HCT116 (cell line): ENCODE data around the gene THADA. TPM values are rescaled to one million over a fixed set of nuclear protein-coding genes. Genes with fewer than 3 reads are reported as not detected.

Source experiments
- ATAC-seq: fragments of 200-7000 bp; cut with Tn5 transposase; 2 replicates; pipeline ENCODE4 v1.9.1; 2020; ENCODE audit warnings: mild to moderate bottlenecking, moderate library complexity
- BruUV-seq: library from RNA; stranded (reverse); fragments of 400-500 nt; replicated peaks from 2 replicates; lab custom pipeline; 2021; lab: Mats Ljungman, UMichigan
- CTCF ChIA-PET: fragments of 300-600 bp; sonication (Branson Sonifier 250); formaldehyde crosslinking; loops from one replicate; lab custom pipeline; 2021; ENCODE audit warnings: antibody characterized with exemption; lab: Charles Lee
- POLR2A ChIA-PET: fragments of 300-600, 350-600 bp; sonication (Branson Sonifier 250); formaldehyde crosslinking; loops from one replicate; lab custom pipeline; 2021; ENCODE audit warnings: antibody characterized with exemption; lab: Charles Lee
- RAD21 ChIA-PET, 2 experiments: fragments of 300-600 bp; sonication (Branson Sonifier 250); formaldehyde crosslinking; loops; one replicate each; lab custom pipeline; 2023; ENCODE audit warnings: low total read pairs in 2 of 2; ENCODE audit not compliant: uncharacterized antibody in 2 of 2, unreplicated experiment in 2 of 2, low non-redundant PET in 1 of 2; lab: Charles Lee
- DNase-seq: peaks from one replicate; pipeline ENCODE4 v3.0.0-alpha.2; 2010; ENCODE audit warnings: low read depth, low spot score
- H2AFZ ChIP-seq: fragments of 200-600 bp; shearing (Covaris generic), sonication (generic); 2 replicates; pipeline ENCODE4 v1.6.1; 2017; ENCODE audit warnings: low read depth, mixed run types, mixed read lengths, antibody characterized with exemption, low read length; ENCODE audit not compliant: poor library complexity, severe bottlenecking
- H3K27ac ChIP-seq: 2 replicates; pipeline ENCODE4 v1.5.1; 2012; ENCODE audit warnings: low read depth, low read length
- H3K27me3 ChIP-seq: fragments of 200-600 bp; sonication (generic); 2 replicates; pipeline ENCODE4 v1.6.1; 2016; ENCODE audit warnings: mixed run types, low read length, mixed read lengths; ENCODE audit not compliant: insufficient read depth
- H3K36me3 ChIP-seq, 2 experiments: fragments of 200-500 bp in 1 of 2; fragments of 200-600 bp in 1 of 2; sonication (Bioruptor generic) in 1 of 2; sonication (generic) in 1 of 2; 2 replicates each; pipeline versions ENCODE4 v1.5.1 to v1.6.1; 2014 to 2016; ENCODE audit warnings: low read length in 2 of 2, inconsistent platforms in 1 of 2, mixed read lengths in 1 of 2, mixed run types in 1 of 2; ENCODE audit not compliant: insufficient read depth in 2 of 2, control insufficient read depth in 1 of 2
- H3K4me1 ChIP-seq, 2 experiments: fragments of 200-600 bp in 1 of 2; sonication (generic) in 1 of 2; 2 replicates each; pipeline versions ENCODE4 v1.5.1 to v1.6.1; 2012 to 2017; ENCODE audit warnings: low read length in 2 of 2, inconsistent platforms in 1 of 2, mild to moderate bottlenecking in 1 of 2, mixed read lengths in 1 of 2, mixed run types in 1 of 2, moderate library complexity in 1 of 2; ENCODE audit not compliant: insufficient read depth in 2 of 2, control insufficient read depth in 1 of 2
- H3K4me2 ChIP-seq: fragments of 200-600 bp; sonication (generic); 2 replicates; pipeline ENCODE4 v1.6.1; 2017; ENCODE audit warnings: mixed run types, low read length, mixed read lengths
- H3K4me3 ChIP-seq, 2 experiments: fragments of 200-600 bp in 1 of 2; sonication (generic) in 1 of 2; replicated peaks in 1 of 2; 2 replicates each; pipeline ENCODE4 v1.5.1; 2011 to 2016; ENCODE audit warnings: low read length in 2 of 2, control low read depth in 1 of 2, low read depth in 1 of 2, mild to moderate bottlenecking in 1 of 2, mixed read lengths in 1 of 2, mixed run types in 1 of 2
- H3K79me2 ChIP-seq: fragments of 200-600 bp; sonication (generic); 2 replicates; pipeline ENCODE4 v1.6.1; 2017; ENCODE audit warnings: mild to moderate bottlenecking, mixed run types, low read length, moderate library complexity, mixed read lengths; ENCODE audit not compliant: insufficient read depth
- H3K9ac ChIP-seq: fragments of 200-600 bp; sonication (generic); 2 replicates; pipeline ENCODE4 v1.6.1; 2016; ENCODE audit warnings: low read length, mixed read lengths
- H3K9me2 ChIP-seq: fragments of 200-600 bp; sonication (generic), shearing (Covaris generic); 2 replicates; pipeline ENCODE4 v1.6.1; 2017; ENCODE audit warnings: mixed run types, mild to moderate bottlenecking, moderate library complexity; ENCODE audit not compliant: insufficient read depth
- H3K9me3 ChIP-seq, 2 experiments: fragments of 200-500 bp in 1 of 2; fragments of 200-600 bp in 1 of 2; sonication (Bioruptor generic) in 1 of 2; sonication (generic) in 1 of 2; 2 replicates each; pipeline ENCODE4 v1.6.1; 2014 to 2017; ENCODE audit warnings: low read length in 2 of 2, mixed read lengths in 2 of 2, inconsistent platforms in 1 of 2, low read depth in 1 of 2, mild to moderate bottlenecking in 1 of 2, mixed run types in 1 of 2, moderate library complexity in 1 of 2; ENCODE audit not compliant: control insufficient read depth in 1 of 2, insufficient read depth in 1 of 2
- H4K20me1 ChIP-seq: fragments of 200-600 bp; sonication (generic), shearing (Covaris generic); 2 replicates; pipeline ENCODE4 v1.6.1; 2017; ENCODE audit warnings: mixed run types, mild to moderate bottlenecking, moderate library complexity; ENCODE audit not compliant: insufficient read depth
- ATF3 ChIP-seq: IDR thresholded peaks from 2 replicates; pipeline ENCODE4 v1.6.1; 2012
- CTCF ChIP-seq, 3 experiments: fragments of 200-600 bp in 1 of 3; sonication (generic) in 1 of 3; IDR thresholded peaks in 2 of 3; conservative IDR thresholded peaks in 1 of 3; 2 replicates each; pipeline ENCODE4 v1.5.1; 2012 to 2017; ENCODE audit warnings: low read depth in 2 of 3, low read length in 2 of 3, antibody characterized with exemption in 1 of 3, borderline replicate concordance in 1 of 3, control low read depth in 1 of 3, mild to moderate bottlenecking in 1 of 3, mixed read lengths in 1 of 3, mixed run types in 1 of 3, moderate library complexity in 1 of 3; ENCODE audit not compliant: insufficient read depth in 1 of 3
- ELF1 ChIP-seq: IDR thresholded peaks from 2 replicates; pipeline ENCODE4 v1.6.1; 2012; ENCODE audit warnings: low read depth, borderline replicate concordance
- EZH2phosphoT487 ChIP-seq: fragments of 200-600 bp; IDR thresholded peaks from 2 replicates; pipeline ENCODE4 v1.6.1; 2018; ENCODE audit warnings: antibody characterized with exemption, borderline replicate concordance
- FOSL1 ChIP-seq: IDR thresholded peaks from 2 replicates; pipeline ENCODE4 v1.6.1; 2012; ENCODE audit warnings: low read depth
- JUND ChIP-seq: IDR thresholded peaks from 2 replicates; pipeline ENCODE4 v1.6.1; 2012
- POLR2A ChIP-seq: IDR thresholded peaks from 2 replicates; pipeline ENCODE4 v1.7.0; 2011; ENCODE audit warnings: borderline replicate concordance; ENCODE audit not compliant: insufficient read depth, insufficient read length; ENCODE audit errors: extremely low read depth
- POLR2AphosphoS5 ChIP-seq: IDR thresholded peaks from 2 replicates; pipeline ENCODE4 v1.6.1; 2011; ENCODE audit warnings: mild to moderate bottlenecking, low read depth, low read length, moderate library complexity
- REST ChIP-seq: IDR thresholded peaks from 2 replicates; pipeline ENCODE4 v1.6.1; 2012; ENCODE audit warnings: low read depth
- SIN3A ChIP-seq: IDR thresholded peaks from 2 replicates; pipeline ENCODE4 v1.6.1; 2012; ENCODE audit warnings: low read depth
- SRF ChIP-seq: IDR thresholded peaks from 2 replicates; pipeline ENCODE4 v1.6.1; 2012; ENCODE audit warnings: low read depth
- TCF7L2 ChIP-seq: IDR thresholded peaks from 2 replicates; pipeline ENCODE4 v1.7.0; 2011; ENCODE audit warnings: borderline replicate concordance, inconsistent platforms; ENCODE audit not compliant: insufficient read depth, insufficient read length; ENCODE audit errors: extremely low read depth
- YY1 ChIP-seq: IDR thresholded peaks from 2 replicates; pipeline ENCODE4 v1.6.1; 2011; ENCODE audit warnings: low read length, low read depth, moderate library complexity, mild to moderate bottlenecking; ENCODE audit not compliant: insufficient replicate concordance; ENCODE audit errors: extremely low read depth
- ZNF274 ChIP-seq: fragments of 200-500 bp; sonication (Bioruptor generic); IDR thresholded peaks from 2 replicates; pipeline ENCODE4 v1.6.1; 2014; ENCODE audit warnings: mild to moderate bottlenecking, low read depth, low read length, inconsistent platforms
- intact Hi-C: fragments of 100-400 bp; cut with micrococcal nuclease; formaldehyde crosslinking; loops from 2 replicates; pipeline ENCODE4 v1.10.0; 2022
- total RNA-seq: library from RNA; stranded (reverse); gene quantifications from one replicate; pipeline ENCODE4 v1.2.1, GENCODE V29; 2021; ENCODE audit not compliant: unreplicated experiment

Gene THADA
- total RNA-seq, 1 experiment from 2014 or later, result 30.7 TPM

- ChIA-PET RAD21 (no interaction called here), POLR2A (no interaction called here), CTCF (interaction anchor here (1.1 kb wide), 1 partner anchor 213 kb away, joined by 3 read pairs; no protein-coding TSS in a partner anchor)
- DNase-seq (no peak), ATAC-seq (no peak)
- no peak overlapping the region for H2AFZ ChIP-seq
- no peaks in the 10 kb centered on the region for H3K27me3 ChIP-seq
- no peak overlapping the region for H3K4me2 ChIP-seq
- no peaks in the 10 kb centered on the region for H4K20me1 ChIP-seq
- H3K4me1 ChIP-seq, result peaks cover 5 to 7% of the 10 kb centered on the region in 2 experiments; a peak in 3 of 4 replicates
- H3K9ac ChIP-seq, result no peak overlapping the region
- no peaks in the 10 kb centered on the region for H3K79me2 ChIP-seq
- no TSS peak for BruUV-seq
- H3K4me3 ChIP-seq, result no peak overlapping the region
- TF ChIP-seq ELF1 (no peak), TCF7L2 (no peak), EZH2phosphoT487 (no peak), ATF3 (no peak), FOSL1 (no peak), SRF (no peak), ZNF274 (no peak), POLR2AphosphoS5 (no peak)
- H3K27ac ChIP-seq, result no peak overlapping the region
- H3K9me3 ChIP-seq, result no peaks in the 10 kb centered on the region
- H3K9me2 ChIP-seq, result no peaks in the 10 kb centered on the region
- intact Hi-C loops, result no loop called here
- no peaks in the 10 kb centered on the region for H3K36me3 ChIP-seq
These were observed 349.2 kb downstream of the THADA start for GRCh38 chr2:43246641-43247040.

- H3K27ac ChIP-seq, result no peak overlapping the region
- ChIA-PET CTCF (interaction anchor here (1.7 kb wide), 1 partner anchor 243 kb away, joined by 11 read pairs; no protein-coding TSS in a partner anchor), RAD21 (no interaction called here), POLR2A (no interaction called here)
- DNase-seq, result no peak
- H4K20me1 ChIP-seq, result no peaks in the 10 kb centered on the region
- H3K9ac ChIP-seq, result no peak overlapping the region
- H3K36me3 ChIP-seq, result no peaks in the 10 kb centered on the region
- intact Hi-C loops, result no loop called here
- no peak overlapping the region for H3K4me3 ChIP-seq
- no peaks in the 10 kb centered on the region for H3K9me2 ChIP-seq
- ATAC-seq, result no peak
- no peak overlapping the region for H3K4me2 ChIP-seq
- H2AFZ ChIP-seq, result no peak overlapping the region
- H3K4me1 ChIP-seq, result peaks cover 0 to 2% of the 10 kb centered on the region in 2 experiments; a peak in 1 of 4 replicates
- no TSS peak for BruUV-seq
- H3K27me3 ChIP-seq, result no peaks in the 10 kb centered on the region
- H3K9me3 ChIP-seq, result no peaks in the 10 kb centered on the region
- H3K79me2 ChIP-seq, result no peaks in the 10 kb centered on the region
- no peak for TF ChIP-seq SRF
- no peak for TF ChIP-seq JUND
- no peak for TF ChIP-seq YY1
- no peak for TF ChIP-seq SIN3A
- no peak for TF ChIP-seq ATF3
- TF ChIP-seq ELF1, result no peak
- no peak for TF ChIP-seq POLR2A
- TF ChIP-seq FOSL1, result no peak
- TF ChIP-seq REST, result no peak
- no peak for TF ChIP-seq EZH2phosphoT487
- no peak for TF ChIP-seq CTCF (IDR thresholded peaks at IDR 0.05 in 2 of 3, conservative IDR thresholded peaks at IDR 0.05 in 1 of 3; ENCODE audit: borderline replicate concordance in 1 of 3, insufficient read depth in 1 of 3, low read depth in 2 of 3, low read length in 2 of 3)
These were observed 354.3 kb downstream of the THADA start for GRCh38 chr2:43241558-43241957.
